Nephron progenitor cell (in vitro differentiated cells): ENCODE results near the gene CCDC92.

ENCODE experiments used
- DNase-seq: peaks from one replicate; pipeline ENCODE4 v3.0.0; 2021
- H3K27ac Mint-ChIP-seq: 2 replicates; pipeline ENCODE4 v1.8.0; 2021; ENCODE audit warnings: mild to moderate bottlenecking, moderate library complexity, mixed read lengths
- H3K27me3 Mint-ChIP-seq: 2 replicates; pipeline ENCODE4 v1.8.0; 2021; ENCODE audit warnings: mild to moderate bottlenecking, low read depth, mixed read lengths; ENCODE audit not compliant: poor library complexity
- H3K36me3 Mint-ChIP-seq: 2 replicates; pipeline ENCODE4 v1.8.0; 2021; ENCODE audit warnings: low read depth, mixed read lengths
- H3K4me1 Mint-ChIP-seq: 2 replicates; pipeline ENCODE4 v1.8.0; 2021; ENCODE audit warnings: mixed read lengths
- H3K4me3 Mint-ChIP-seq: 2 replicates; pipeline ENCODE4 v1.8.0; 2021; ENCODE audit warnings: mild to moderate bottlenecking, moderate library complexity, mixed read lengths
- H3K9me3 Mint-ChIP-seq: 2 replicates; pipeline ENCODE4 v1.8.0; 2021; ENCODE audit warnings: mild to moderate bottlenecking, moderate library complexity, mixed read lengths
- TF ChIP-seq, protein P1 (sequence below): fragments of 200-600 bp; sonication (generic); IDR thresholded peaks from 2 replicates; pipeline ENCODE4 v1.5.0; 2021; ENCODE audit warnings: antibody characterized with exemption

The CCDC92 gene

DNA sequence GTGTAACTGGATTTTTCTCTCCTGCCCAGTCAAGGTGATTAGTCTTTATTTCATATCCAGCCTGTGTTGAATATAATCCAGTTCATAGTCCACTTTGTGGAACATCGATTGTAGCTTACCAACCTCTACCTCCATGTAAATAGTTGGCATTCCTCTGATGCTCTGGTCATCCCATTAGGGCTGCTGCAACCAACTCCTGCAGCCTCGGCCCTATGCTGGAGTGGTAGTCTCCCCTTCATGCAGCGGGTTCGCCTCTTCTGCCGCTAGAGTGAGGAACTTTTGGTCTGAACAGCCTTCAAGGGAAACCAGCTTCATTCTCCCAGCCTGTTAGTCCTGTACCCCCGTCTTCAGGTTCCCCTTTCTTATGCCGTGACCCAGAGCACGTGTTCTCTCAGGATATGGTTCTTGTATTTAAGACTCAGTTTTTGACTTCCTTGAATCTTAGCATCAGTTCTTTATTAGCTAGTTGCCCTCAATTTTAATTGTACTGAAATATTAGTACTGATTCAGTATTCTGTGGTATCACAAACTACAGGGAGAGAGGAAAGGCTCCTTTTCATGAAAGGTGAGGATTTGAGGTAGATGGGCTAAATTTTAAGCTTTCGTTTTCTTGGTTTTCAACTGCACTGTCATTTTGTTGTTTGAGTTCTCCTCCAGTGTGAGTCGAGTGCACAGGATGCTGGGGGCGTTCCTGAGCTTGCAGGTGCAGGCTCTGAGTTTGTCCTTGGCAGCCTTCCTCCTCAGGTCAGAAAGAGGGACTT, 33.6 kb upstream of the CCDC92 start:
- peak overlapping the region; percentile 21 for H3K27ac Mint-ChIP-seq
- H3K36me3 Mint-ChIP-seq = peaks cover 32% of the 10 kb centered on the region
- H3K9me3 Mint-ChIP-seq = no peaks in the 10 kb centered on the region
- H3K4me1 Mint-ChIP-seq = peaks cover 34% of the 10 kb centered on the region
- DNase-seq = no peak
- H3K27me3 Mint-ChIP-seq = no peaks in the 10 kb centered on the region
- H3K4me3 Mint-ChIP-seq = no peak overlapping the region
- TF ChIP-seq, protein P1, sequence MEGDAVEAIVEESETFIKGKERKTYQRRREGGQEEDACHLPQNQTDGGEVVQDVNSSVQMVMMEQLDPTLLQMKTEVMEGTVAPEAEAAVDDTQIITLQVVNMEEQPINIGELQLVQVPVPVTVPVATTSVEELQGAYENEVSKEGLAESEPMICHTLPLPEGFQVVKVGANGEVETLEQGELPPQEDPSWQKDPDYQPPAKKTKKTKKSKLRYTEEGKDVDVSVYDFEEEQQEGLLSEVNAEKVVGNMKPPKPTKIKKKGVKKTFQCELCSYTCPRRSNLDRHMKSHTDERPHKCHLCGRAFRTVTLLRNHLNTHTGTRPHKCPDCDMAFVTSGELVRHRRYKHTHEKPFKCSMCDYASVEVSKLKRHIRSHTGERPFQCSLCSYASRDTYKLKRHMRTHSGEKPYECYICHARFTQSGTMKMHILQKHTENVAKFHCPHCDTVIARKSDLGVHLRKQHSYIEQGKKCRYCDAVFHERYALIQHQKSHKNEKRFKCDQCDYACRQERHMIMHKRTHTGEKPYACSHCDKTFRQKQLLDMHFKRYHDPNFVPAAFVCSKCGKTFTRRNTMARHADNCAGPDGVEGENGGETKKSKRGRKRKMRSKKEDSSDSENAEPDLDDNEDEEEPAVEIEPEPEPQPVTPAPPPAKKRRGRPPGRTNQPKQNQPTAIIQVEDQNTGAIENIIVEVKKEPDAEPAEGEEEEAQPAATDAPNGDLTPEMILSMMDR = no peak

DNA sequence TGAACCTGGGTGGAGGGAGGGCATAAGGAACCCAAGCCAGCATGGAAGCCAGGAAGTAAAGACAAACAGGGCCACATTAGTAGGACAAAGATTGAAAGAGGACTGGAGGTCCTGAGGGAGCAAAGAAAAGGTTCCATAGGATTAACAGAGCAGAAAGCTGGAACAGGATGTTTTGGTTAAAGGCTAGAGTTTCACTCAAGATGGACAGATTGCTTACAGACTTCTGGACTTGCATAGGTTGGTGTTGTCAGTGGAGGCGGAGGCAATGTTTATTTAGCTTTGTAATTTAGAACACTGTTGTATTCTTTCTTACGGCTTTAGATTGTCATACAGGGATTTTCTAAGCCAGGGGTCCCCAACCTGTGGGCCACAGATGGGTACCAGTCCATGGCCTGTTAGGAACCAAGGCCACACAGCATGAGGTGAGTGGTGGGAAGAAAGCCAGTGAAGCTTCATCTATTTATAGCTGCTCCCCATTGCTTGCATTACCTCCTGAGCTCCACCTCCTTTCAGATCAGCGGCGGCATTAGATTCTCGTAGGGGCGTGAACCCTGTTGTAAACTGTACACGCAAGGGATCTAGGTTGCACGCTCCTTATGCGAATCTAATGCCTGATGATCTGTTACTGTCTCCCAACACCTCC, 31.7 kb upstream of the CCDC92 start:
- Mint-ChIP-seq H3K4me3 (no peak overlapping the region), H3K9me3 (no peaks in the 10 kb centered on the region), H3K36me3 (peaks cover 21% of the 10 kb centered on the region), H3K4me1 (peaks cover 34% of the 10 kb centered on the region), H3K27me3 (no peaks in the 10 kb centered on the region), H3K27ac (no peak overlapping the region)
- TF ChIP-seq, protein P1 = no peak
- no peak for DNase-seq

DNA sequence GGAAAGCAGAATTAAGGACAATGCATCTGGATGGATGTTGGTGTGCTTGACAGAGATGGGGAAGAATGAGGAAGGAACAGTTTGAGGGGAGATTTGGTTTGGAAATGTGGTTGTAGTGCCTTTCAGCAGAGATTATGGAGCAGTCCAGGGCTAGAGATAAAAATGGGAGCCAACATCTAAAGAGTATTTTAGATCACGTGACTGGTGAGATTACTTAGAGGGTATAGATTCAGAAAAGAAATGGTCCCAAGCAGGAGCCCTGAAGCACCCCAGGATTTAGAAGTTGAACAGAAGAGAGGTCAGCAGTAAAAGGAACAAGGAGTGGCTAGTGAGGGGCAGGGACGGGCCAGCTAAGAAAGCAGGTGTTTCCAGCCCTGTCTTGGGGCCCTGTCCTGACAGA, 30.0 kb upstream of the CCDC92 start:
- Mint-ChIP-seq H3K27me3 (no peaks in the 10 kb centered on the region), H3K9me3 (no peaks in the 10 kb centered on the region), H3K27ac (no peak overlapping the region), H3K4me3 (no peak overlapping the region), H3K36me3 (peaks cover 31% of the 10 kb centered on the region), H3K4me1 (peaks cover 35% of the 10 kb centered on the region)
- no peak for DNase-seq
- TF ChIP-seq, protein P1 = no peak

DNA sequence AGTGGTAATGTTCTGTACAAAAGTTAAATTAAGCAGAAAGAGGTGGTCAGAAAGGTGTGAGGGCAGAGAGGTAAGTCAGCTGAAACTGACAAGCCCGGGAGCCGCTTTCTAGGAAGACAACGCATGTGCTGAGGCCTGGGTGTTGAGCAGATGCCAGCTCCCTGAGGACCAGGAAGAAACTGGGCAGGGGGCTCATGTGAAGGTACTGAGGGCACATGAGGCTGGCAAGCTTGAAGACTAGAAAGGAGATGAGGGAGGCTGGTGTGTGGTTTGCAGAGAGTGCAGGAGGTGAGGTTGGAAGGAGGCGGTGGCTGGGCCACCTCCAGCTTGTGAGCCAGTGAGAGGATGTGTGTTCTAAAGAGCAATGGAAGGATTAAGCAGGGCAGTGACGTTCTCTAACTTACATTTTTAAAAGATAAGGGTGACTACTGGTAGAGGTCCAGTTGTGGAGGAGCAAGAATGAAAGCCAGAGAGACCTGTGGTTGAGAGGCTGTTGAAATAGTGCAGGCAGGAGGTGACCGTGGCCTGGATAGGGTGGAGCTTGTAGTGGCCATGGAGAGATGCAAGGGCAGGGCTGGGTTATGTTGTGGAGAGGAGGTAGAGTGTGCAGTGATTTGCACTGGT, 29.5 kb upstream of the CCDC92 start:
- no peaks in the 10 kb centered on the region for H3K27me3 Mint-ChIP-seq
- DNase-seq = no peak
- H3K27ac Mint-ChIP-seq = no peak overlapping the region
- peaks cover 31% of the 10 kb centered on the region for H3K36me3 Mint-ChIP-seq
- H3K4me3 Mint-ChIP-seq = no peak overlapping the region
- TF ChIP-seq, protein P1 = no peak
- peaks cover 35% of the 10 kb centered on the region for H3K4me1 Mint-ChIP-seq
- H3K9me3 Mint-ChIP-seq = no peaks in the 10 kb centered on the region

DNA sequence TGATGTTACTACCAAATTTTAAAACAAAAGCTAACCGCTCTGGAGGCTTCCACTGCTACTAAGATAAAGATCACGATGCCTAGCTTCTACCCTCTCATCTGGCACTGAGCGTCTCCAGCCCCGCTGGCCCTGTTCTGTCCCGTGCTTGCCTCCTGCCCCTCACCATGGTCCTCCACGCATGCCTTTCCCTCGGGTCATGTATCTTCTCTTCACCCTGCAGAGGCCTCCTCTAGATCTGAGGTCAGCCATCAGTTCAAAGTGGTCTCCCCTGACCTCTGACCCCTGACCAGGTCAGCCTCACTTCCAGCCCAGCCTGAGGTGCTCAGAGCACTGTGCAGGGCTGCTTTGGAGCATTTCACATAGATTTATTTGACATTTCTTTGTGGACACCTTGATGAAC, 28.7 kb upstream of the CCDC92 start:
- Mint-ChIP-seq H3K27me3 (no peaks in the 10 kb centered on the region), H3K27ac (no peak overlapping the region), H3K4me3 (no peak overlapping the region), H3K4me1 (peaks cover 35% of the 10 kb centered on the region), H3K36me3 (peaks cover 25% of the 10 kb centered on the region), H3K9me3 (no peaks in the 10 kb centered on the region)
- TF ChIP-seq, protein P1 = no peak
- no peak for DNase-seq
